ENCODE data around the gene FSIP1. TPM values are rescaled to one million over a fixed set of nuclear protein-coding genes. Genes with fewer than 3 reads are reported as not detected.

The FSIP1 gene
- total and polyA plus RNA-seq, 9 of the 15 experiments (the other 6 are each of a cell fraction or from before 2014, with no cell fraction given), result 0.07 to 0.51 (median 0.29) TPM

DNA sequence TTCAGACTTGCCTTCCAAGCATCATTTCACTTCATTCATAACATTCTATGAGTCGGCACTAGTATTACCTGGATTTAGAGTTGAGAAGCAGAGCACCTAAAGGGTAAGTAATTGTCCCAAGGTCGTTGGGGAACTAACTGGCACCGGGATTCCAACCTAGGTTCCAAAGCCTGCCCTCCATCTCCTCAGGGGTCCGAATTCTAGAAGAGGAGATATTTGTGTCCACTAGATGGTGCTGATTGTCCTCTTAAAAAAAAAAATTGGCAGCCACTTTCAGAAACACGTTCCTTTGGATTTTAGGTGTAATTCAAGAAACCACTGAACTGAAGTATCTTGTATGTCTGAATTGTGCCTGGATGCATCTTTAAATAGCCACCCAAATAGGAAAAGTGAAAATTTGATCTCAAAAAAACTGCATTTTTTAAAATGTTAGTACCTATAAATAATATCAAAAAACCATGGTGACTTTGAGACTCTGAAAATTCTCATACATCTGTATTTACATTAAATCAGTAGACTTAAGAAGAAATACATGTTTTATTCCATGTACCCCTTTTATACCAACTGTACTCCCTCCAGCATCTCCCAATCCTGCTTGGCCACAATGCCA is 3.9 kb upstream of the FSIP1 start (continued):
- no peak for TF ChIP-seq ETS1 (conservative IDR thresholded peaks at IDR 0.05; ENCODE audit: control insufficient read depth, low read depth, low read length)
- TF ChIP-seq ELF4 (CRISPR knock-in tag; IDR thresholded peaks at IDR 0.05), result no peak
- TF ChIP-seq, protein P1, sequence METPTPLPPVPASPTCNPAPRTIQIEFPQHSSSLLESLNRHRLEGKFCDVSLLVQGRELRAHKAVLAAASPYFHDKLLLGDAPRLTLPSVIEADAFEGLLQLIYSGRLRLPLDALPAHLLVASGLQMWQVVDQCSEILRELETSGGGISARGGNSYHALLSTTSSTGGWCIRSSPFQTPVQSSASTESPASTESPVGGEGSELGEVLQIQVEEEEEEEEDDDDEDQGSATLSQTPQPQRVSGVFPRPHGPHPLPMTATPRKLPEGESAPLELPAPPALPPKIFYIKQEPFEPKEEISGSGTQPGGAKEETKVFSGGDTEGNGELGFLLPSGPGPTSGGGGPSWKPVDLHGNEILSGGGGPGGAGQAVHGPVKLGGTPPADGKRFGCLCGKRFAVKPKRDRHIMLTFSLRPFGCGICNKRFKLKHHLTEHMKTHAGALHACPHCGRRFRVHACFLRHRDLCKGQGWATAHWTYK (CRISPR knock-in tag; IDR thresholded peaks at IDR 0.05), result no peak
- TF ChIP-seq, protein P2, sequence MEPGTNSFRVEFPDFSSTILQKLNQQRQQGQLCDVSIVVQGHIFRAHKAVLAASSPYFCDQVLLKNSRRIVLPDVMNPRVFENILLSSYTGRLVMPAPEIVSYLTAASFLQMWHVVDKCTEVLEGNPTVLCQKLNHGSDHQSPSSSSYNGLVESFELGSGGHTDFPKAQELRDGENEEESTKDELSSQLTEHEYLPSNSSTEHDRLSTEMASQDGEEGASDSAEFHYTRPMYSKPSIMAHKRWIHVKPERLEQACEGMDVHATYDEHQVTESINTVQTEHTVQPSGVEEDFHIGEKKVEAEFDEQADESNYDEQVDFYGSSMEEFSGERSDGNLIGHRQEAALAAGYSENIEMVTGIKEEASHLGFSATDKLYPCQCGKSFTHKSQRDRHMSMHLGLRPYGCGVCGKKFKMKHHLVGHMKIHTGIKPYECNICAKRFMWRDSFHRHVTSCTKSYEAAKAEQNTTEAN (CRISPR knock-in tag; IDR thresholded peaks at IDR 0.05), result no peak
- no peak for TF ChIP-seq VEZF1 (CRISPR knock-in tag; IDR thresholded peaks at IDR 0.05)
- TF ChIP-seq HCFC1 (IDR thresholded peaks at IDR 0.05; ENCODE audit: low read depth, low read length), result no peak
- no peak for TF ChIP-seq FOXM1 (IDR thresholded peaks at IDR 0.05; ENCODE audit: low read depth)
- no peak for TF ChIP-seq FOXM1 (CRISPR knock-in tag; IDR thresholded peaks at IDR 0.05; ENCODE audit: low read depth)
- TF ChIP-seq ZNF184 (CRISPR knock-in tag; IDR thresholded peaks at IDR 0.05), result no peak
- no peak for TF ChIP-seq TCFL5 (CRISPR knock-in tag; conservative IDR thresholded peaks at IDR 0.05)
- no peak for TF ChIP-seq TEAD1 (CRISPR knock-in tag; IDR thresholded peaks at IDR 0.05)
- no peak for TF ChIP-seq ILK (tag; IDR thresholded peaks at IDR 0.05; ENCODE audit: borderline replicate concordance, low read depth)
- 0 out of 2 replicates have a peak, but pooled peaks have one; percentile 40 for TF ChIP-seq CC2D1A (IDR thresholded peaks at IDR 0.05)
- TF ChIP-seq REST (IDR thresholded peaks at IDR 0.05; ENCODE audit: borderline replicate concordance), result peak; percentile 56
- TF ChIP-seq REST (CRISPR knock-in tag; IDR thresholded peaks at IDR 0.05; ENCODE audit: low read depth), result no peak

All from K562 (cell line).